Activated naive CD8-positive, alpha-beta T cell treated with anti-CD3 and anti-CD28 coated beads, Interleukin-2, amount 50 U/mL, for 24 hours (primary cell): ENCODE data around the gene USP2.
"Not testable (repeated sequence)": the region's sequence is repeated elsewhere in the genome, so short reads cannot be mapped to it uniquely, and the experiment has no call there.

Experiments
- ATAC-seq: fragments of 150-1000 bp; cut with Tn5 transposase; one replicate; pipeline ENCODE4 v1.10.0; 2021
- DNase-seq: peaks from one replicate; pipeline ENCODE4 v3.0.0; 2021
- H3K27ac Mint-ChIP-seq: one replicate; pipeline ENCODE4 v1.8.0; 2021; ENCODE audit warnings: mild to moderate bottlenecking, mixed read lengths
- H3K27me3 Mint-ChIP-seq: one replicate; pipeline ENCODE4 v1.8.0; 2021; ENCODE audit warnings: mixed read lengths
- H3K36me3 Mint-ChIP-seq: one replicate; pipeline ENCODE4 v1.8.0; 2021; ENCODE audit warnings: low read depth, mixed read lengths
- H3K4me1 Mint-ChIP-seq: one replicate; pipeline ENCODE4 v1.8.0; 2021; ENCODE audit warnings: mixed read lengths
- H3K4me3 Mint-ChIP-seq: one replicate; pipeline ENCODE4 v1.8.0; 2021; ENCODE audit warnings: mild to moderate bottlenecking, moderate library complexity, mixed read lengths
- H3K9me3 Mint-ChIP-seq: one replicate; pipeline ENCODE4 v1.8.0; 2021; ENCODE audit warnings: mixed read lengths

The USP2 gene

DNA sequence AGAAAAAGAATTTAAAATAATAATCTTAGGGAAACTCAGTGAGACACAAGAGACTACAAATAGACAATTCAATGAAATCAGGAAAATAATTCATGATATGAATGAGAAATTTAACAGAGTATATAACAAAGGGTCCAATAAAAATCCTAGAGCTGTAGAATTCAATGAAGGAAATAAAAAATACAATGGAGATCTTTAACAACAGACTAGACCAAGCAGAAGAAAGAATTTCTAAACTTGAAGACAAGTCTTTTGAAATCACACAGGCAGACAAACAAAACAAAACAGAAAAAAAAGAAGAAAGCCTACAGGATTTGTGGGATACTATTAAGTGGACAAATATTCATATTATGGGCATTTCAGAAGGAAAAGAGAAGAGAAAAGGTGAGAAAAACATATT is 16.2 kb upstream of the USP2 start:
- H3K4me1 Mint-ChIP-seq: no peaks in the 10 kb centered on the region
- no peak overlapping the region for H3K27ac Mint-ChIP-seq
- H3K9me3 Mint-ChIP-seq: peaks cover 34% of the 10 kb centered on the region
- DNase-seq (no peak), ATAC-seq (no peak)
- no peak overlapping the region for H3K4me3 Mint-ChIP-seq
- peaks cover 26% of the 10 kb centered on the region for H3K27me3 Mint-ChIP-seq
- peaks cover 4% of the 10 kb centered on the region for H3K36me3 Mint-ChIP-seq

DNA sequence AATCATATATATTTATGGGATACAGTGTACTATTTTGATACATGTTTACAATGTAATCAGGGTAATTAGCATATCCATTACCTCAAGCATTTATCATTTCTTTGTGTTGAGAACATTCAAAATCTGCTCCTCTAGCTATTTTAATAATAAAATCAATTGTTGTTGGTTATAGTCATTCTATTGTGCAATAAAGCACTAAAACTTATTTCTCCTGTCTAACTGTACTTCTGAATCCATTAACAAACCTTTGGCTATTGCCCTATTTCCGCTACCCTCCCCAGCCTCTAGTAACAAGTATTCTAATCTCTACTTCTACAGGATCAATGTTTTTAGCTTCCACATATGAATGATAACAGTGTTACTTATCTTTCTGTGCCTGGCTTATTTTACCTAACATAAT is 15.3 kb upstream of the USP2 start:
- H3K27ac Mint-ChIP-seq: no peak overlapping the region
- ATAC-seq (no peak), DNase-seq (no peak)
- H3K36me3 Mint-ChIP-seq: peaks cover 4% of the 10 kb centered on the region
- H3K4me3 Mint-ChIP-seq: no peak overlapping the region
- peaks cover 26% of the 10 kb centered on the region for H3K27me3 Mint-ChIP-seq
- no peaks in the 10 kb centered on the region for H3K4me1 Mint-ChIP-seq
- peaks cover 34% of the 10 kb centered on the region for H3K9me3 Mint-ChIP-seq

DNA sequence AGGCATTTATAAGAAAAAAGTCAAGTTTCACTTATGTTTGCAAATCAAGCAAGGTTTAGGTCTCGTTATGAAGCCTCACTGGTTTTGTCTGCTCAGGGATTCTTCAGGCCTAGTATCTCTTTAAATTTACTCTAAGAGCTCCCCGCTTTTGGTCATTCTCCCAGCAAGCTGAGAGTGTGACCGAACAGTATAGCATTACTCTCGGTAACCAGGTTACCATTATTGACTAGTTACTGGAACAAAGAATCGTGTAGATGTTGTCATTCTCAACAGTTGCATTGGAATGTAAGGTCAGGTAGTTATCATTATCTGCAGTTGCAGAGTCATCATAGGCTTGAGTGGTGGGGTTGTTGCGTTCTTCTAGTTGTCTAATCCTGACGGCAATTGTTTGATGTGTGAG is 9.8 kb upstream of the USP2 start:
- H3K27me3 Mint-ChIP-seq: peaks cover 14% of the 10 kb centered on the region
- H3K4me1 Mint-ChIP-seq: no peaks in the 10 kb centered on the region
- no peaks in the 10 kb centered on the region for H3K9me3 Mint-ChIP-seq
- DNase-seq: no peak
- ATAC-seq: no peak
- H3K36me3 Mint-ChIP-seq: no peaks in the 10 kb centered on the region
- no peak overlapping the region for H3K27ac Mint-ChIP-seq
- no peak overlapping the region for H3K4me3 Mint-ChIP-seq

DNA sequence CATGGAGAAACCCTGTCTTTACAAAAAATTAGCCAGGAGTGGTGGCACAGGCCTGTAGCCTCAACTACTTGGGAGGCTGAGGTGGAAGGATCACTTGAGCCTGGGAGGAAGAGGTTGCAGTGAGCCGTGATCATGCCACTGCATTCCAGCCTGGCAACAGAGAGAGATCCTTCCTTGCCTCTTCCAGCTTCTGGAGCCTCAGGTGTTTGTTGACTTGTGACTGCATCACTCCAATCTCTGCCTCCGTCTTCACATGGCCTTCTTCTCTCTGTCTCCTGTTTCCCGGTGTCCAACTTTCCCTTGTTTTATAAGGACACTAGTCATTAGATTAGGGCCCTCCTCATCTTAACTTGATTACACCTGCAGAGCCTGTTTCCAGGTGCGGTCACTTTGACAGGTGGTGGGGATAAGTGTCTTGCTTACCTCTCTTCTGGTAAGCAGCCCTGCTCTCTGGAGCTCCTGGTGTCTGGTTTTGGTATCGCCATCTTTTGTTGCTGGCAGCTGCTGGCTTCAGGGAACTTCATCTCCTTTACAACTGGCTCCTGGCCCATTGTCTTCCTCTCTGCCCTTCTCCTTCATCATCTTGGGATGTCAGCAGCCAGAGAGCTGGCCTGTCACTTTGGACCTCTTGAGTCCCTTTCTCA is 8.2 kb upstream of the USP2 start:
- no peaks in the 10 kb centered on the region for H3K4me1 Mint-ChIP-seq
- no peaks in the 10 kb centered on the region for H3K36me3 Mint-ChIP-seq
- H3K27ac Mint-ChIP-seq: no peak overlapping the region
- ATAC-seq (no peak), DNase-seq (no peak)
- H3K4me3 Mint-ChIP-seq: no peak overlapping the region
- peaks cover 9% of the 10 kb centered on the region for H3K27me3 Mint-ChIP-seq
- H3K9me3 Mint-ChIP-seq: no peaks in the 10 kb centered on the region

DNA sequence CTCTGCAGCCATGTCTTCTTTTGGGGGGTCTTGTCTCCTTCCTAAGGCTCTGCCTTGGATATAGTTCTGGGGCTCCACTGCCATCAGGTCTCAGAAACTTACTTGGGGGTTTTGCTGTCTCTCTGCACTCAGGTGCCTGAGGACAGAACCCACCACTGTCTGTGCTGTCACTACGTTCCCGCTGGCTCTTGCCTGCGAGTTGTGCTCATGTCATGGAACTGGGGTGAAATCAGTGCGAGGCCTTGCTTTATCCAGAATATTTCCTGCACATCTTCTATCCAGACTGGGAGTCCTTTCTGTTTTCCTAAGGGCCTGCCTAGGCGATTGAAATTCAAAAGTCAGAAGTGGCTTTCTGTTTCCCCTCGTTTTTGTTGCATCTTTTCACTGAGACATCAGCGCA is 6.6 kb upstream of the USP2 start:
- H3K27ac Mint-ChIP-seq: no peak overlapping the region
- no peaks in the 10 kb centered on the region for H3K9me3 Mint-ChIP-seq
- no peaks in the 10 kb centered on the region for H3K36me3 Mint-ChIP-seq
- no peak overlapping the region for H3K4me3 Mint-ChIP-seq
- DNase-seq (no peak), ATAC-seq (no peak)
- no peaks in the 10 kb centered on the region for H3K4me1 Mint-ChIP-seq
- peaks cover 7% of the 10 kb centered on the region for H3K27me3 Mint-ChIP-seq

DNA sequence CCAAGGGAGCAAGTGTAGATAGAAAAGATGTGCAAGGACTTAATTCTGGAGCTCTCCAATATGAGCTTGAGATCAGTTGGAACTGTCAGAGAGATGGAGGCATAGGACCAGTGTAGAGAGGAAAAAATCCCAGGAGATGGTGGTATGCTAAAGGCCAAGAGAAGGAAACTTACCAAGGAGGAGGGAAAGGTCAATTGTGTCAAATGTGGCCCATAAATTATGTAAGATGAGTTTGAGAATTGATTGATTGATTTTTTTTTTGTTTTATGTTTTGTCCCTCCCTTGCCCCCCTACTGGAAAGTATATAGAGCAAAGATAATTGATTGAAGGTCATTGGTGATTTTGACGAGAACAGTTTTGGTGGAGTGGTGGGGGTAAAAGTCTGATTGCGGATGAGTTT is 2.8 kb upstream of the USP2 start:
- H3K4me1 Mint-ChIP-seq: no peaks in the 10 kb centered on the region
- H3K36me3 Mint-ChIP-seq: no peaks in the 10 kb centered on the region
- H3K9me3 Mint-ChIP-seq: no peaks in the 10 kb centered on the region
- ATAC-seq (no peak), DNase-seq (no peak)
- H3K27me3 Mint-ChIP-seq: peaks cover 2% of the 10 kb centered on the region
- H3K4me3 Mint-ChIP-seq: no peak overlapping the region
- H3K27ac Mint-ChIP-seq: no peak overlapping the region

DNA sequence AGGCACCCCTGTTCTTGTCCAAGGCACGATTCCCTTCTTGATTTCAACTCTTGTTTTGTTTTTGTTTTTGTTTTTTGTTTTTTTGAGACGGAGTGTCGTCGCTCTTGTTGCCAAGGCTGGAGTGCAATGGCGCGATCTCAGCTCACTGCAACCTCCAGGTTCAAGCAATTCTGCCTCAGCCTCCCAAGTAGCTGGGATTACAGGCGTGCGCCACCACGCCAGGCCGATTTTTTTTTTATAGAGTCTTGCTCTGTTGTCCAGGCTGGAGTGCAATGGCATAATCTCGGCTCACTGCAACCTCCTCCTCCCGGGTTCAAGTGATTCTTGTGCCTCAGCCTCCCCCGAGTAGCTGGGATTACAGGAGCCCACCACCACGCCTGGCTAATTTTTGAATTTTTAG is 1.0 kb upstream of the USP2 start:
- not testable (repeated sequence) for H3K4me3 Mint-ChIP-seq, H3K27ac Mint-ChIP-seq, H3K36me3 Mint-ChIP-seq, DNase-seq, H3K27me3 Mint-ChIP-seq, ATAC-seq, H3K9me3 Mint-ChIP-seq, H3K4me1 Mint-ChIP-seq

DNA sequence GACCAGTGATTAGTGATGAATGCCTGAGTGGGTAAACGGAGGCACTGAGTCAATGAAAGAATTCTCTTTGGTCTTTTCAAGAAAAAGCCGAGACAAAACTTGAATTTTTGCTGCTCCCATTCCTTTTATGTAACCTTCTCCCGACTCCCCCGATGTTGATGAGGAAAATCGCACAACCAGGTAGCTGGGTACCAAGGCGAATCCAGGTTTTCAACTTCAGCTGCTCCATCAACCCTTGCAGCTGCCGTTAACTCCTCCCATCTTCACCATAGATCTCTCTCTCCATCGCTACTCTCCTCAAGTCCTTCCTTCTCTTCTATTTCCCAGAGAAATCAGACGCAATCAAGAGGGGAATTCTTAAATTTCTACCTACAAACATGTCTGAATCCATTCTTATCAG is 611 bp upstream of the USP2 start:
- ATAC-seq: no peak
- Mint-ChIP-seq H3K4me1 (no peaks in the 10 kb centered on the region), H3K9me3 (no peaks in the 10 kb centered on the region), H3K4me3 (no peak overlapping the region), H3K36me3 (no peaks in the 10 kb centered on the region), H3K27ac (no peak overlapping the region), H3K27me3 (peaks cover 2% of the 10 kb centered on the region)
- no peak for DNase-seq

DNA sequence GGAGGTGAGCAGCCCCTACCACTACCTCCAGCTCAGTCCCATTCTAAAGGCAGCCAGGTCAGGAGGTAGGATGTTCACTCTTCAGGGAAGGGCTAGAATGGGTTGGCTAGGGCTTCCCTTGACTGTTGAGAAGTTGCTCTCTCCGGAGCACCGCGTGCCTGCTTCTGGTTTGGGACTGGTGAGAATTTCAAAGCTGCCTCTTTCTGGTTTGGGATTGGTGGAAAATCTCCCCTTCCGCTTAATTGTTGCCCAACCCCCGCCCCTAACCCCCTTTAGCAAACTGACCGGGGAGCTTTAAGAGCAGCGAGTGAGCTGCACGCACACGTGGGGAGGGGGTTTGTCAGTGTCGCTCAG is 686 bp downstream of the USP2 start:
- ATAC-seq (no peak), DNase-seq (no peak)
- H3K9me3 Mint-ChIP-seq: no peaks in the 10 kb centered on the region
- peaks cover 3% of the 10 kb centered on the region for H3K27me3 Mint-ChIP-seq
- H3K27ac Mint-ChIP-seq: no peak overlapping the region
- H3K4me1 Mint-ChIP-seq: no peaks in the 10 kb centered on the region
- no peaks in the 10 kb centered on the region for H3K36me3 Mint-ChIP-seq
- H3K4me3 Mint-ChIP-seq: no peak overlapping the region

DNA sequence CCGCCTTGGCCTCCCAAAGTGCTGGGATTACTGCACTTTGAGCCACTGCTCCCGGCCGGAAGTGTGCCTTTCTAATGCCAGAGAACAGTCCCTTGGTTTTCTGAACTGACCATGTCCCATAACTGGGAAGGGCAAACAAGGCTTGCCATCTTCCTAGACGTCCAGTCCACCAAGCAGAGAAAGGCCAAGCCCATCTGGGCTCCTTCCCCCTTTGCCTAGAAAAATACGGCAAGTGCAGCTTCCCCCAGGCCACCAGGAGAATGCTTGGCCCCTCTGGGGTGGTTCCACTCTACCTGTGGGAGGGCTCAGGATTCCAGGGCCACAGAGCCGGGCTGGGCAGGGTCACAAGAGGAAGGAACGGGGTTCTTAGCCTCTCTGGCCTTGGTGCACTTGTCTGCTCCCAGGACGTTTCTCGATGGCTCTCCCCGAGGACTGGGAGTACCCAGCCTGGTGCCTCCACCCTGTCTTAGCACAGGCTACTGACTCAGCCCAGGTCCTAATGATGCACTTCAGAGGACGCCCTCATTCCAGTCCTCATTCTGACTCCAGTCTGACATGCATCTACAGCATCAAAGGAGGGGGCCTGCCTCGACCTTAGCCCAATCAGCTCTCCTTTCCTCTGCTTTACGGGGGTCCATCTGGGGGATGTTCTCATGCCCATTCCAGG is 1.2 kb downstream of the USP2 start:
- H3K27me3 Mint-ChIP-seq: peaks cover 3% of the 10 kb centered on the region
- H3K27ac Mint-ChIP-seq: no peak overlapping the region
- no peaks in the 10 kb centered on the region for H3K36me3 Mint-ChIP-seq
- no peaks in the 10 kb centered on the region for H3K9me3 Mint-ChIP-seq
- H3K4me3 Mint-ChIP-seq: no peak overlapping the region
- H3K4me1 Mint-ChIP-seq: no peaks in the 10 kb centered on the region
- DNase-seq (no peak), ATAC-seq (no peak)

DNA sequence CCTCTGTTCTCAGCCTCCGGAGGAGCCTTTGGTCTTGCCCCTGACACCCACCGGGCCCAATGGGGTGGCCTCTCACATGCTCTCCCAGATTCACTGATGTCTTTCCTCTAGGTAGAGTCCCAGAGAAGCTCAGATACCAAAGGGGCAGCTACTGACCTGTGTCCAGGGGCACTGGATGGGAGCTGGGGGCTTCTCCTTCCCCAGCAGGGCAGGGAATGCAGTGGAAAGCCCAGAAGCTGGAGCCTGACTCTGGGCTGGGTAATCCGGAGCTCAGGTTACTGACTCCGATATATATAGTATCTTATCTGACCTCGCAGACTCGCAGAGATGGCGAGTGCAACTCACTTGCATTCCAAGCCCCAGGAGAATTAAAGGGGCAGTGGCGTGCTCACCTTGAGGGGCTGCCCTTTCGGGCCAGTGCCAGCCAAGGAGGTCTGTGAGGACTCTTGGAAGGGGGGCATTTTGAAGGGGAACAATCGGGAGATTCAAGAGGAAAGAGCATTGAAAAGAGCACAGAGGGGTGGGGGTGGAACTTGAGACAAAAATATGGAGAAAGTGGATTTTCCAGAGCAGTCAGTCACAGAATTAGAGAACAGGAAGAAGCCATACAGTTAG is 2.5 kb downstream of the USP2 start:
- Mint-ChIP-seq H3K27me3 (peaks cover 3% of the 10 kb centered on the region), H3K36me3 (no peaks in the 10 kb centered on the region), H3K9me3 (no peaks in the 10 kb centered on the region), H3K4me3 (no peak overlapping the region), H3K4me1 (peaks cover 1% of the 10 kb centered on the region), H3K27ac (no peak overlapping the region)
- no peak for ATAC-seq
- DNase-seq: no peak

DNA sequence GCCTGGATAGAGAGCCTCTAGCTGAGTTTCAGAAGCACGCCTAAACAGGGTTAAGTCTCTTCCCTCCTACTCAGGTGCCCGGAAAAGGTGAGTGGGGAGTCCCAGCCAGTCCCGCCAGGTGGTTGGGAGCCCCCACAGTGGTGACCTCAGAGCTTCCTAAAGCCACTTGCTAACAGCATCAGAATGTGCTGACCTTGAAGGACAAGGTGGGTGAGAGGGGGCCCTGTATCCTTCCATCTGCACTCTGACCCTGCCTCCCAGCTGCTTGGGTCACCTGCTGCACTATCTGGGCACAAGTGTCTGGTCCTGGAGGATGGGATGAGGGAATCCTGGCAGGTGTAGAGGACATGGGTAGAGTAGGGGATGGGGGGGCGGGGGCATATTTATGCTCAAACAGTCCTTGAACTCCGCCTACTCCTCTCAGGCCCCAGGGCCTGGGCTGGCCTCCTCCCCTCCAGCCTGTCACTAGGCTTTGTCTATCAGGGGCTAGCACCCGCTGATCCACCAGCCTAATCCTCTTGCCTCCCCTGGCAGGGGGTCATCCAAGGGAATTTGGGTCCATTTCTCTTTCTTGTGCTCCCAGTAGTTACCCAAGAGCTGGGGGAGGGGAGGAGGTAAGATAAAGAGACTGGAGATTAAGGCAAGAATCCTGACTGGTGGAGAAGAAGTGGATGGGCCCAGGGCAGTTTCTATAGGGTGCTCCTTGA is 3.4 kb downstream of the USP2 start:
- ATAC-seq (no peak), DNase-seq (no peak)
- no peak overlapping the region for H3K4me3 Mint-ChIP-seq
- H3K27ac Mint-ChIP-seq: no peak overlapping the region
- peaks cover 5% of the 10 kb centered on the region for H3K4me1 Mint-ChIP-seq
- no peaks in the 10 kb centered on the region for H3K9me3 Mint-ChIP-seq
- peaks cover 3% of the 10 kb centered on the region for H3K27me3 Mint-ChIP-seq
- no peaks in the 10 kb centered on the region for H3K36me3 Mint-ChIP-seq

DNA sequence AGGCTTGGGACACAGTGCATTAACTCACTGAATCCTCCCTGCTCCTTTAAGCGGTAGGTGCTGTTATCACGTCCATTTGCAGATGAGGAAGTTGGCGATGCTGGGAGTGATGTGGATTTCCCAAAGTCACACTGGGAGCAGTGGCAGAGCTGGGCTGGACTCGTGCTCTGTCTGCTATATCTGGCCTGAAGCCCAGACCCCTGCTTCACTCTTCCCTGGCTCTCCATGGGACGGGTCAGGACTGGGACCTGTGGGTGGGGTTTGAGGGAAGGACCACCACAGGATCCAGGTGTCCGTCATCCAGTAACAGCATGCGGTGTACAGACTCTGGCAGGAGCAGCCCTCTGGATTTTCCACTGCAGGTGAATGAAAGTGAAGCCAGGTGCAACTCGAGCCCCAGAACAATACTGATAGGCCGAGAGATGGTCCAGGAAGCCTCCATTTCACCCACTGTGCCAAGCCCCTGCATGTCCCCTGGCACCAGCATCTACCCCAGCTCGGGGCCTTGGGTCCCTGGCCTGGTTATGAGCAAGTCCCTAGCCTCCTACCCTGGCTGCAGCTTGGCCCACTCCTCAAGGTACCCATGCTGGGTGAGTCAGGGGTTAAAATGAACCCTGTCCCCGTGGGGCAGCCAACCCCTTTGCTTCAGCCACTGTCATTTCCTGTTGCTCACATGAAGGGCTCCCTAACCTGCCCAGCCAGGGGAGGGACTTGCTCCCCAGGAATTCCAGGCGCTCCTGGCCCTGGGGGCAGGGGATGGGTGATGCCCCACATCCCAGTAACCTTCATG is 4.2 kb downstream of the USP2 start:
- ATAC-seq: no peak
- no peak overlapping the region for H3K4me3 Mint-ChIP-seq
- H3K9me3 Mint-ChIP-seq: no peaks in the 10 kb centered on the region
- H3K4me1 Mint-ChIP-seq: peaks cover 5% of the 10 kb centered on the region
- H3K27me3 Mint-ChIP-seq: peaks cover 3% of the 10 kb centered on the region
- no peak overlapping the region for H3K27ac Mint-ChIP-seq
- DNase-seq: no peak
- H3K36me3 Mint-ChIP-seq: no peaks in the 10 kb centered on the region

DNA sequence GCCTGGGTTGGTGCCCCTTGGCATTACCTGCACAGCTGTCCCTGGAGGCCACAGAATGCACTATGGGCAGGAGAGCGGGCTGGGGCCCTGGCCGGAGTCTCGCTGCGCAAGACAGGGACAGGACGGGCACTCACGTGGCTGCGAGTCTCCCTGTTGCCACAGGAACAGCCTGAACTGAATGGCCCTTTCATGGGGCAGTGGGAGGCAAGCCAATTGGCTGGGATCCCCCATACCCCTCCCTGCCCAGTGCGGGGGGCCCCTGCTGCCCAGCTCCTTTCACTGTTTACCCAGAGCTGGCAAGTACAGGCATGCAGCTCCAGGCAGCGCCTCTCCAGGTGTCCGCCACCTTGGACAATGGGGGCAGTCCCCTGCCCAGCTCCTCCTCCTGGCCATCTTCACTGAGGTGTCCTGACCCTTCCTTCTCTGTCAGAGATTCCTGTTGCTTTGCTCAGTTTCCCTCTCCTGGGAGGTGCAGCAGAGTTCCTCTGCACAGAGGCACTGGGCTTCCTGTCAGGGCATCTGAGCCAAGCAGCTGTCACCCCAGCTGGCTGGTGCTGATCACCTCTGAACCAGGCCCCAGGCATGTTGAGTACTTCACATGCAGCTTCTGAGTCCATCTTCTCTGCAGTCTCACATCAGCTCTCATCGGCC is 5.2 kb downstream of the USP2 start:
- peaks cover 1% of the 10 kb centered on the region for H3K27me3 Mint-ChIP-seq
- H3K4me3 Mint-ChIP-seq: no peak overlapping the region
- no peaks in the 10 kb centered on the region for H3K36me3 Mint-ChIP-seq
- no peak overlapping the region for H3K27ac Mint-ChIP-seq
- peaks cover 5% of the 10 kb centered on the region for H3K4me1 Mint-ChIP-seq
- DNase-seq (no peak), ATAC-seq (no peak)
- no peaks in the 10 kb centered on the region for H3K9me3 Mint-ChIP-seq
